ENCODE data around the gene TULP4.
"Not testable (repeated sequence)": the region's sequence is repeated elsewhere in the genome, so short reads cannot be mapped to it uniquely, and the experiment has no call there.

Gene TULP4

DNA sequence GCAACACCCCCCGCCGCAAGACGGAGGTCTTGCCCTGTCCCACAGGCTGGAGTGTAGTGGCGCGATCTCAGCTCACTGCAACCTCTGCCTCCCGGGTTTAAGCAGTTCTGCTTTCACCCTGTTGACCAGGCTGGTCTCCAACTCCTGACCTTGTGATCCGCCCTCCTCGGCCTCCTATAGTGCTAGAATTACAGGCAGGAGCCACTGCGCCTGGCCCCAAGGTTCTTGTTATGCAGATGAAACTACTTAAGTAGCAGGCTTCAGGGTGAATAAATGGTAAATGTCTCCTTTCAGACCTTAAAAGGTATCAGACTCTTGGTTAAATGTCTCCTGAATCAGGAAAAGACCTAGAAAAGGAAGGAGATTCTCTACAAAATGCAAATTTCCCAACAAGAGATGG is 152.2 kb downstream of the TULP4 start:
- no peak for DNase-seq (ENCODE audit: low read depth in 1 of 2, low spot score in 1 of 2)

DNA sequence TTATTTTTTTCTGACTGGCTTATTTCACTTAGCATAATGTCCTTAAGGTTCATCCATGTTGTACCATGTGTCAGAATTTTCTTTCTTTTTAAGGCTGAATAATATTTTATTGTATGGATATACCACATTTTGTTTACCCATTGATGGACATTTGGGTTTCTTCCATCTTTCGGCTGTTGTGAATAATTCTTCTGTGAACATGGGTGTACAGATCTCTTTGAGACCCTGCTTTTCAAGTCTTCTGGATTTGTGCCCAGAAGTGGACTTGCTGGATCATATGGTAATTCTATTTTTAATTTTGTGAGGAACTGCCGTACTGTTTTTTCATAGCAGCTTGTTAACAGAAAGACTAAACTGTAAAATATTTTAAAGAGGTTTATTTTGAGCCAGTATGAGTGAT is 153.0 kb downstream of the TULP4 start:
- no peak for DNase-seq (ENCODE audit: low read depth in 1 of 2, low spot score in 1 of 2)

DNA sequence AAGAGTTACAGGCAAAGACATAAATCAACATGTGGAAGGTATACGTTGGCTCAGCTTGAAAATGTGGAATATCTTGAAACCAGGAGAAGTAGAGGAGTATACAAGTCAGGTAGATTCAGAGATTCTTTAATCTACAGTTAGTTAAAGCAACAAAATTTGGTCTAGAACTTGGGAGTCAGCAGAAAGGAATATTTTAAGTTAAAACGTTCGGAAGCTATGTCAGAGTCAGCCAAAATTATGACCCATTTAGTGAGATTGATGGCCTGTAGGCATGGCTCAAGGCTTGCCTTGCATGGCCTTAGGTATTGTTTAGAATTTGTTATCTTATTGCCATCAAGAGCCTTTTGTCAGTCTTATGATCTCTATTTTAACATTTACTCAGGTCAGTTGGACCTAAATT is 153.5 kb downstream of the TULP4 start:
- DNase-seq (ENCODE audit: low read depth in 1 of 2, low spot score in 1 of 2): no peak

DNA sequence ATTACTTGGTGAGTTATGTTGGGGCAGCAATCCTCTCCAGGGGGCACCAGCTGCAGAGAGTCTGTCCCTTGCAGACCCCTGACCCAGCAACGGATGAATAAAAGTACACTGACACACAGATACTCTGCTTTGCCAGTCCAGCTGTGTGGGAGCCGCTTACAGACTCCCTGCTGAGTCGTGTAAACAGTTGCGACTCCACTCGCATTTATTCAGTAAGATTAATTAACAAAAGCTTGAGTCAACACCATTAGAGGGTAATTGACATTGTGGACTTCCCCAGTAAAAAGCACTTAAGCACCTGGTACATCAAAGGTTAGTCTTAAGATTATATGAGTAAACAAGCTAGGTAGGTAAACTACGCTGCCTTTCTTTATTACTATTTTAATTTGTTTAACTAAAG is 155.7 kb downstream of the TULP4 start:
- DNase-seq (ENCODE audit: low read depth in 1 of 2, low spot score in 1 of 2): no peak

DNA sequence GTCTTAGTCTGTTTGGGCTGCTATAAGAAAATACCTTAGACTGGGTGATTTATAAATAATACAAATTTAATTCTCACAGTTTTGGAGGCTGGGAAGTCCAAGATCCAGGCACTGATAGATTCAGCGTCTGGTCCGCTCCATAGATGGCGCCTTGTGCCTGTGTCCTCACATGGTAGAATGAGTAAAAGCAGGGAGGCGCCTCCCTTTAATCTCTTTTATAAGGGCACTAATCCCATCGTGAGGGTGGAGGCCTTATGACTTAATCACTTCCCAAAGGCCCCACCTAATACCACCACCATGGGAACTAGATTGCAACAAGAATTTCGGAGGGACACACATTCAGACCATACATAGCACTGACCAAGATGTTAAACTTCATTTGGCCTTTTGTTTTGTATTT is 156.4 kb downstream of the TULP4 start:
- DNase-seq (ENCODE audit: low read depth in 1 of 2, low spot score in 1 of 2): no peak

DNA sequence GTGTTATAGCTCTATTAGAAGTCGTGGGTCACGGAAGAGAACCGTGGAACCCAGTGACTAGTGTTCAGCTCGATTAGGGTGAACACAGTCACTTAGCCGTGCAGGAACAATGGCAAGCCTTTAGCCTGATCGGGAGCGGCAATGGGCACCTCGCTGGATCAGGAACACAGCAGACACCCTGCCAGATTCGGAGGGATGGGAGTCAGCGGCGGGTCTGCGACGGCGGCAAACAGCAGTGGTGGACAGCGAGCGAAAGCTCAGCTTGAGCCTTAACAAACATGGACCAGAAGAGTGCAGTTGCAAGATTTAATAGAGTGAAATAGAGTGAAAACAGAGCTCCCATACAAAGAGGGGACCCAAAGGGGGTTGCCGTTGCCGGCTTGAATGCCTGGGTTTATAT is 157.8 kb downstream of the TULP4 start:
- not testable (repeated sequence) for DNase-seq (ENCODE audit: low read depth in 1 of 2, low spot score in 1 of 2)

DNA sequence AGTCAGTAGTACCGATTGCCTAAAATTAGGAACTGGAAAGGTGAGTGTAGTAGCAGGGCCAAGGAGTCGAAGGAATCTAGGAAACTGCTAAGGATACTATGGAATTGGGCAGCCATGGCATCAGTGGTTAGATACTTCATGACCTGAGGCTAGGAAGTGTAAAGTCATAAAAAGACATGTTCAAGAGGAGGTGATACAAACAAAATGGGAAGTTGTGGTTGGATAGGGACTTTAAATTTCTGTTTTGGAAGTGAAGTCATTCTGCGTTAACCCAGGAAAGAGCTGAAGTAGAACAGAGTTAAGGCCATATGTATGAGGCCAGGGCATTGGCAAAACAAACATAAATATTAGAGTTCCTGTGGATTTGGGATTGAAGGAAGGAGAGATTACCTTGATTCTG is 159.1 kb downstream of the TULP4 start:
- DNase-seq (ENCODE audit: low read depth in 1 of 2, low spot score in 1 of 2): no peak

DNA sequence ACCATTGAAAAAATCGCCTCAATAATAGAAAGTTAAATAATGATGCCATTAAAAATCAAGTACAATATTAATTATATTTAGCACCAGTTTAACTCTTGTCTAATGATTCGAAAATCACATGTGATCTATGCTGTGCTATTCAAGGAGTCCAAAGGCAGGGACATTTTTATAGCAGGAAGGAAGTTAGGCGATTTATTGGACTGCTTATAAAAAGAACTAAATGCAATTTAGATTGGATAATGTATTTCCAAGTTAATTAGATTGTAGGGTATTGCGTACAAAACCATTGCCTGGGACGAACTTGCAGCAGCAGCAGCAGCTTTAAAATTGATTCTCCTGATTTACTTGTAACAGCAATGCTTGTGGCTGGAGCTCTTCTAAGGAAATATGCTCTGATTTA is 160.2 kb downstream of the TULP4 start:
- no peak for DNase-seq (ENCODE audit: low read depth in 1 of 2, low spot score in 1 of 2)

DNA sequence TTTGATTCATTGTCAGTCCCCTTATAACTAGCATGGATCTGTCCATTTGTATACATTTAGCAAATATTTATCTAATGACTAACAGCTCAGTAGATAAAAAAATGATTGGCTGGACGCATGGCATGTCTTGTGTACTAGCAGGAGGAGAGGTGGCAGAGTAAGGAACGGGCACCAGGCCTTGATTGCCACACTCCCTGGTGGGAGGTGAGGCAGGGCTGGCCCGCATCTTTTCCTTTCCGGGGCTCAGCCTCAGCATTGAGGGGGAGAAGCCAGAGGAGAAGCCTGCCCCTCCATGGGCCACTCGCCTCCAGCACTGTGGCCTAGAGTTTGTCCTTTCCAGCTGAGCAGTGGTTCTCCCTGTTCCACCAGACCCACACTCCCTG is 162.7 kb downstream of the TULP4 start:
- DNase-seq (ENCODE audit: low read depth in 1 of 2, low spot score in 1 of 2): no peak

DNA sequence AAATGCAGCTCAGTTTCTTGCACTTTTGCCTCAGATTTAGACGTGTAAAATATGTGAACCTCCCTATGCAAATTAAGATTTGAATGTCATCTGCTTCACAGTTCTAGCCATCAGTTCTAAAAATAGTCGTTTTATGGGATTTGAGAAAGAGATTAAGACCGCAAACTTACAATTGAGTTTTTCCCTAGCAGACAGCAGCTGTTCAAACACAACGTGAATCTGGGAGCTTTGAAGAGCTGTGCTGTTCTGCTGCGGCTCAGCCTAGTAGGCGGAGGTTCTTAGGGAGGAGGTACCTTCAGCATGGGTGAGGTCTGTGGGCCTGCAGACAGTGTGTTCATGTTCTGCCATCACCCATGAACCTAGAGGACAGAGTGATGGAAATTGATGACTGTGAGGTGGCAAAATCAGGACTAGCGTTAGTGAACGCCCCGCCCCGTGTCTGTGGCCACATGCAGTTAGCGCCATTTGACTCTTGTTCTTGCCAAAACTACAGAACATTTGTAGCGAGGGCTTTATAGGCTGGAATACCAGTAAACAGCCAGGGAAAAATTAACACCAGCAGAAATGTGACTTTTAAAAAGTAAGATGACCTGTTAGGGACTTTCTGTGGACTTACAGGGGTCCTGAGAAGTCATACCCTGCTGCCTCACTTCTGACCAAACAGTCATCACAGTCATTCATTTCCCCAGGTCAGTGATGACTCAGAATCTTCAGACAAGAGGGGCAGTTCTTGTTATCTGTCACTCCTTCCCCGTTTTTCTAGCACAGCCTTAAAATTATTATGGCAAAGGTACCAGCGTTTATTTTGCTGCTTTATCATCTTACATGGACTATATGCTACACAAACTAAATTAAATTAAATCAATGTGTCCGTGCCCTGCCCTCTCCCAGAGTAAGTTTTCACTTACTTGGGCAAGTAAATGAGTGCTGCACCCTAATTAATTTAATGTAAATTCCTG is 163.4 kb downstream of the TULP4 start:
- DNase-seq (ENCODE audit: low read depth in 1 of 2, low spot score in 1 of 2): no peak

DNA sequence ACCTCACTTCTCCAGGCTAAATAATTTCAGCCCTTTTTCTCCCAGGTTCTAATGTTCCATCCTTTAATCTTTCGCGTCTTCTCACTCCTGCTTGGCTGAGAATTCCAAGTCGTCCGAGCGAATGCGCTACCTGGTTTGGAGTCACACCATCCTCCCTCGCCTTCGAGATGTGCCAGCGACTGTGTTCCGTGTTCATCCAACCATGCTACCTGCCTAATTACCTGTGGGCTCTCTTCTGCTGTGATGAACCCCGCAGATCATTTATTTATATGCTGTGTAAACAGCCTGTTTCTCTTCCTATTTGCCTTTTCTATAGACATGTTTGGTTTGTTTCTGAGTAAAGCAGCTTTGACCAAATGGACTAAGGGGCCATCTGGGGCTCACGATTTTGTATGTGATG is 164.1 kb downstream of the TULP4 start:
- DNase-seq (ENCODE audit: low read depth in 1 of 2, low spot score in 1 of 2): no peak

DNA sequence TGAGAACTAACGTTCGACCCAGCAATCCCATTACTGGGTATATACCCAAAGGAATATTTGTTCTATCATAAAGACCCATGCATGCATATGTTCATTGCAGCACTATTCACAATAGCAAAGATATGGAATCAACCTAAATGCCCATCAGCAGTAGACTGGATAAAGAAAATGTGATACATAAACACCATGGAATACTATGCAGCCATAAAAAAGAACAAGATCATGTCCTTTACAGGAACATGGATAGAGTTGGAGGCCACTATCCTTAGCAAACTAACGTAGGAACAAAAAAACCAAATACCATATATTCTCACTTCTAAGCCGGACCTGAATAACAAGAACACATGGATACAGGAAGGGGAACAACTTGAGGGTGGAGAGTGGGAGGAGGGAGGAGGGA is 165.5 kb downstream of the TULP4 start:
- not testable (repeated sequence) for DNase-seq (ENCODE audit: low read depth in 1 of 2, low spot score in 1 of 2)

DNA sequence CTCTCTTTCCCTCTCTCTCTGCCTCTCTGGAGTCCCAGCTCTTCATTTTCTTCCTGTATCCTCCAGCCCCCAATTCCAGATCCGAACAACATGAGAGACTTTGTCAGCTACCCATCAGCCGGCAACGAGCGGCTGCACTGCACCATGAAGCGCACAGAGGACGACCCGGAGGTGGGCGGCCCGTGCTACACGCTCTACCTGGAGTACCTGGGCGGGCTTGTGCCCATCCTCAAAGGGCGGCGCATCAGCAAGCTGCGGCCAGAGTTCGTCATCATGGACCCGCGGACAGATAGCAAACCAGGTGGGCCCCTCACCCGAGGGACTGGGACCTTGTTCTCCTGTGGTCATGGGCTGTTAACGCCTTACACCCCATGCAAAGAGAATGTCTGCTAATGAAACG is 168.7 kb downstream of the TULP4 start:
- no peak for DNase-seq (ENCODE audit: low read depth in 1 of 2, low spot score in 1 of 2)

DNA sequence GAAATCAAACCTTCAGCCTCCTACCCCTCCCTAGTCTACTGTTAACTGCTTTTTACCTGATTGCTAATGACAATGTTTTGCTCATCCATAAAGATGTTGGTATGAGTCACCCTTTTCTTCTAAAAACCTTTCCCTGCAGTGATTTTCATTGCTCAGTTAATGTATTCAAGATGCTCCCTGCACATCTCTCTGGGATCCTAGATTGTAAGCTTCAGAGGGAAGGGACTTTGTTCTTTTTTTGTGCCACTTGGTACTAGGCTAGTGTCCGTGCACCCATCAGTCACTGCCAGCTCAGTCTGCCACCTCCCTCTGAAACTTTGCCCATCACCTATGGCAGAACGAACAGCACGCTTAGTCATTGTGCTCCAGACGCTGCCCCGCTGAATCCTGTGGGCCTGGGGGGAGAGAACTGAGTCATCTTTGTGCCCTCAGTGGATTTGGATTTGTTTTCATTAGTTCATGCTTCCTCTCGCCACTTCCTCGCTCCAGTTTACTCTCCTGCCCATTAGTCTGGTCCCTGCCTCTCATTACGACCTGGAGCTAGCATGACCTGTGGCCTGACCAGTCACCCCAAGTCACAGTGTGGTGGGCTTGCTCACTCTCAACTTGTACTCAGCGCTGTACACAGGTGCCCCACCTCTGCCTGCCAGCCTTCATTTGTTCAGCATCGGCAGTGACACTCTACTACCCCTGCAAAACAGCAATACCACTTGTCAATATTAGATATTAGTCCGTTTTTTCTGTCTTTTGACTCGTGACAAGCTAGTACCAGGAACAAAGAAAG is 169.6 kb downstream of the TULP4 start:
- DNase-seq (ENCODE audit: low read depth in 1 of 2, low spot score in 1 of 2): no peak

DNA sequence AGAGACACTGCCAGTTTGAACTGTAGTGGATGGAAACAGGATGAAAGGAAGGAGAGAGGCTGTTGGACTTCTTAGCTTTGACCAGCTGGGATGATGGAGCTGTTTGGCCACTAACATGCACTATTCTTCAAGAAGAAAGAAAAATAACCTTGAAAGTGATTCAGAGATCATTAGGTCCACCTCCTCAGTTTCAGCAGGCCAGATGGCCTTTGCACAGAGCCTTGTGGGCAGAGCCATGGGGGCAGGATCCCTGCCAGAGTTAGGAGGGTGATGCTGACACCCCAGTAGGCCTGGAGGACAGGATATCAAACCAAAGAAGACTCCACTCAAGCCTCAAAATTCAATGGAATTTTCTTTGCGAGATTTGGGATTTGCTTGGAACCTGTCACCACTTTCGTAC is 173.2 kb downstream of the TULP4 start:
- DNase-seq (ENCODE audit: low read depth in 1 of 2, low spot score in 1 of 2): no peak

DNA sequence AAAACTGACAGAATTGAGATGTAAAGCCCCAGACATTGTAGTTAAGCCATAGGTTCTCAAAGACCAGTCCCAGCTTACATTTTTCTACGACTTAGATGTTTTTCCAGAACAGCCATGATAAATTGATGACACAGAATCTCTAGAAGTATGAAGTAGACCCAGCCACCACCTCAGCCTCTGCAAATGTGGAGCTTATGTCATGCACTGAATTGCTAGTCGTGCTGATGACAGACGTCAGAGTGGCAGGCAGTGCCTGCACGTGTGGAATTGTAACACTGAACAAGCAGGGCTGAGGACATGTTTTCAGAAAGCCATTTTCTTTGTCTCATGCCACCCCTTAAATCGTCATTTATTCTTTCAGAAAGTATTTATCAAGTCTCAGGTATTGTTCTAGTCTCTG is 175.2 kb downstream of the TULP4 start:
- no peak for DNase-seq (ENCODE audit: low read depth in 1 of 2, low spot score in 1 of 2)

DNA sequence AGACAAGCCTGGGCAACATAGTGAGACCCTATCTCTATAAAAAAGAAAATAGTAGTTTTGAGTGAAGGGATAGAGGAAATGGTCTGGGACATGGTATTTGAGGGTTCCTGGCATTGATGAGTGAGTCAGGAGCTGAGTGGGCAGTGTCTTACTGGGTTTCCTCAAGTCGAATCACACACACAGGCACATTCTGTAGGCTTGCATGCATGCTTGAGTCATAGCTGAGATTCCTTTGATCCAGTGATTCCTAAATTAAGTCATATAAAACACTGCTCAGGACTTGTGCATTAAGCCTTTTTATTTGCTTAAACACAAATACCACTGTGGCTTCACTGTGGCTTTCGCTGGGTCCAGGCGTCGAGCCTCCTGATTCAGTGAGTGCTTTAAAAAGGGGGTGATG is 175.8 kb downstream of the TULP4 start:
- no peak for DNase-seq (ENCODE audit: low read depth in 1 of 2, low spot score in 1 of 2)

DNA sequence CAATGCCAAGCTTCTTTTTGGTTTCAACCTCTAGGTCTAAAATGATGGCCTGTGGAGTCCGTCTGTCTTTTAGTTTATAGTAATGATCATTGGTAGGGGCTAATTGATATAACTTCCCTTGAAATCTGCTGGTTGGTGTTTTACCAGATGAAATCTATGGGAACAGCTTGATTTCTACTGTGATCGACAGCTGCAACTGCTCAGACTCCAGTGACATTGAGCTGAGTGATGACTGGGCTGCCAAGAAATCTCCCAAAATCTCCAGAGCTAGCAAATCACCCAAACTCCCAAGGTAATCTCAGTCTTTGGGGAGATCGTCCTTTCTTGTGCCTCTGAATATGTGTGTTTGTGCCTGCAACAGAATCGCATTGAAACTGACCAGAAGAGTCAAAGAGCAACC is 177.2 kb downstream of the TULP4 start:
- DNase-seq (ENCODE audit: low read depth in 1 of 2, low spot score in 1 of 2): no peak

DNA sequence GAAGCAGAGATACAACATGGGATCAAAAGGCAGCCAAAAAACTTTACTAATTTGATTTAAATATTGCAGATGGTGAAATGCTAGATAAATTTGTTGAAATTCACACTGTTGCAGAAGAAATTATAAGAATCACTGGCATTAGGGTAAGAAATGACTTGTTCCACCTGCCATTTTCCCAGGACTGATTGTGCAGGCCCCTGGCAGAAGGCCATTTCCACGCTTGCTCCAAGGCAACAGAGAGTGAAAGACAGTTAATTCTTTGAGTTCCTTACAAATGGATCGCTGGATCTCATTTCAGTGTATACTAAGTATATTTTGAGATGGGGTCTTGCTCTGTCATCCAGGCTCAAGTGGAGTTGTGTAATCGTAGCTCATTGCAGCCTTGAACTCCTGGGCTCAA is 180.6 kb downstream of the TULP4 start:
- no peak for DNase-seq (ENCODE audit: low read depth in 1 of 2, low spot score in 1 of 2)

DNA sequence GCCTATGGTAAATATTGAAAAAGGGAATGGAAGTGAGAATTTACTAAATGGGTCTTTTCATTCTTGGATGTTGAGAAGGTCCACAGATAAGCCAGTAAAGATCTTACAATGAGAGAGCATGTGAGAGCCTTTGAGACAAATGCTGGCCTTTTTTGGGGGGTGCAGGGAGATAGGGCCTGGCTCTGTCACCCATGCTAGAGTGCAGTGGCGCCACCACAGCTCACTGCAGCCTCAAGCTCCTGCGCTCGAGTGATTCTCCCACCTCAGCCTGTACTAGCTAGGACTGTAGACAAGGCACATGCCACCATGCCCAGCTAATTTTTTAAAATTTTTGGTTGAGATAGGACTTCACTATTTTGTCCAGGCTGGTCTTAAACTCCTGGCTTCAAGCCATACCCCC is 184.4 kb downstream of the TULP4 start:
- no peak for DNase-seq (ENCODE audit: low read depth in 1 of 2, low spot score in 1 of 2)

DNA sequence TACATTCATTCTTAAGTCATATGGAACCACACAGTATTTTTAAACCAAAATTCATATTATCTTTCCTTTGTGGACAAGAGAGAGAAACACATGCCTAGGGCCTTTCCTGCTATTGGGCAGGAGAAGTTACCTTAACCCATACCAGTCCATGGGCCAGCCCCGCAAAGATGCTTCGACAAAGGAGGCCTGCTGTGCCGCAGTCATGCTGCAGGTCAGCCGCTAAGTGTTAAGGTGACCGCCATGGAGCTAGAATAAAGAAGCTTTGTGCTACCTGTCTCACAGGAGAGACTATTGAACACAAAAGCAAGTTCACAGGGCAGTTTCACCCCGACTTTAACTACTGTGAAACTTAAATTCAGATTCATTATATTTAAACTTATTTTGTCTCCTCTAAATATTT is 185.4 kb downstream of the TULP4 start:
- no peak for DNase-seq (ENCODE audit: low read depth in 1 of 2, low spot score in 1 of 2)

DNA sequence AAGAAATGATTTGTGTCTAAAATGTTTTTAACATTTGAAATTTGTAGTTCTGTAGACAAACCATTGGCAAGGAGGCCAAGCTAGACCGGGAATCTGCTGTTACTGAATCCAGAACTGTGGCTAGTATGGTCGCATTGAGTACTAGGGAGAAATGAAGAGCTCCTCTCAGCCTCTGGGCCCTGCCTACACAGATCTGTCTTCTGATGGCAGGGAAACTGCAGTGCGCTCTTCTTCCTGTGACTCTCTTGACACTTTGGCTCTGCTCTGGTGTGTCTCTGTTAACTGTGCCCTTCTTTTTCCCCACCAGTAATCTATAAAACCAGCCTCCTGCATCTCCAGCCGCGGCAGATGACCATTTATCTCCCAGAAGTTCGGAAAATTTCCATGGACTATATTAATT is 186.1 kb downstream of the TULP4 start:
- no peak for DNase-seq (ENCODE audit: low read depth in 1 of 2, low spot score in 1 of 2)
